Caco-2 (cell line): ENCODE results near the gene GJC1. TPM values are rescaled to one million over a fixed set of nuclear protein-coding genes. Genes with fewer than 3 reads are reported as not detected.

Experiments
- BruUV-seq: library from RNA; stranded (reverse); fragments of 400-500 nt; replicated peaks from 2 replicates; lab custom pipeline; 2021; lab: Mats Ljungman, UMichigan
- CTCF ChIA-PET: fragments of 300-600 bp; sonication (Branson Sonifier 250); formaldehyde crosslinking; loops from one replicate; lab custom pipeline; 2022; ENCODE audit warnings: antibody characterized with exemption; lab: Charles Lee
- POLR2A ChIA-PET: fragments of 300-600 bp; sonication (Branson Sonifier 250); formaldehyde crosslinking; loops from one replicate; lab custom pipeline; 2022; ENCODE audit warnings: antibody characterized with exemption; lab: Charles Lee
- DNase-seq, 2 experiments: peaks; one replicate each; pipeline versions ENCODE4 v3.0.0 to v3.0.0-alpha.2; 2020 to 2022
- H3K27me3 ChIP-seq: replicated peaks from 2 replicates; pipeline ENCODE4 v1.6.0; 2011; ENCODE audit warnings: low read length; ENCODE audit not compliant: control insufficient read depth, insufficient read depth
- H3K36me3 ChIP-seq: 2 replicates; pipeline ENCODE4 v1.5.1; 2011; ENCODE audit warnings: low read length; ENCODE audit not compliant: control insufficient read depth, insufficient read depth
- H3K4me1 ChIP-seq: fragments of 250-450 bp; sonication (Bioruptor Pico); 2 replicates; pipeline ENCODE4 v1.5.1; 2020; ENCODE audit warnings: mild to moderate bottlenecking
- H3K4me3 ChIP-seq: 2 replicates; pipeline ENCODE4 v1.5.1; 2011; ENCODE audit warnings: low read depth, mild to moderate bottlenecking, control low read depth, low read length
- H3K9me3 ChIP-seq: fragments of 250-450 bp; sonication (Bioruptor Pico); 2 replicates; pipeline ENCODE4 v1.5.1; 2020; ENCODE audit warnings: mild to moderate bottlenecking, moderate library complexity
- H3K27ac Mint-ChIP-seq: one replicate; pipeline ENCODE4 v1.8.0; 2022; ENCODE audit warnings: mixed read lengths; ENCODE audit not compliant: unreplicated experiment
- H3K27me3 Mint-ChIP-seq: one replicate; pipeline ENCODE4 v1.8.0; 2022; ENCODE audit warnings: mixed read lengths; ENCODE audit not compliant: insufficient read depth, unreplicated experiment
- H3K36me3 Mint-ChIP-seq: one replicate; pipeline ENCODE4 v1.8.0; 2022; ENCODE audit warnings: mild to moderate bottlenecking, mixed read lengths; ENCODE audit not compliant: insufficient read depth, unreplicated experiment
- H3K4me1 Mint-ChIP-seq: one replicate; pipeline ENCODE4 v1.8.0; 2022; ENCODE audit warnings: low read depth, mixed read lengths; ENCODE audit not compliant: unreplicated experiment
- H3K4me3 Mint-ChIP-seq: one replicate; pipeline ENCODE4 v1.8.0; 2022; ENCODE audit warnings: mild to moderate bottlenecking, moderate library complexity, mixed read lengths; ENCODE audit not compliant: unreplicated experiment
- H3K9me3 Mint-ChIP-seq: one replicate; pipeline ENCODE4 v1.8.0; 2022; ENCODE audit warnings: mixed read lengths; ENCODE audit not compliant: unreplicated experiment
- intact Hi-C: fragments of 100-400 bp; cut with micrococcal nuclease; formaldehyde crosslinking; loops from one replicate; pipeline ENCODE4 v1.10.0; 2022; ENCODE audit not compliant: unreplicated experiment
- total RNA-seq: library from RNA; stranded (reverse); gene quantifications from 2 replicates; pipeline ENCODE4 v1.2.3, GENCODE V29; 2022
- TF ChIP-seq, protein P1 (sequence below), 2 experiments: fragments of 200-600 bp in 1 of 2; IDR thresholded peaks; 1 replicate in 1 of 2; 2 replicates in 1 of 2; pipeline versions ENCODE4 v1.5.1 to v1.8.0; 2011 to 2022; ENCODE audit warnings: antibody characterized with exemption in 1 of 2, control low read depth in 1 of 2, inconsistent platforms in 1 of 2, low read depth in 1 of 2, low read length in 1 of 2, mild to moderate bottlenecking in 1 of 2, moderate library complexity in 1 of 2; ENCODE audit not compliant: insufficient read depth in 1 of 2, severe bottlenecking in 1 of 2, unreplicated experiment in 1 of 2

GJC1 gene
- total RNA-seq, 1 experiment from 2014 or later: 33.5 TPM

DNA sequence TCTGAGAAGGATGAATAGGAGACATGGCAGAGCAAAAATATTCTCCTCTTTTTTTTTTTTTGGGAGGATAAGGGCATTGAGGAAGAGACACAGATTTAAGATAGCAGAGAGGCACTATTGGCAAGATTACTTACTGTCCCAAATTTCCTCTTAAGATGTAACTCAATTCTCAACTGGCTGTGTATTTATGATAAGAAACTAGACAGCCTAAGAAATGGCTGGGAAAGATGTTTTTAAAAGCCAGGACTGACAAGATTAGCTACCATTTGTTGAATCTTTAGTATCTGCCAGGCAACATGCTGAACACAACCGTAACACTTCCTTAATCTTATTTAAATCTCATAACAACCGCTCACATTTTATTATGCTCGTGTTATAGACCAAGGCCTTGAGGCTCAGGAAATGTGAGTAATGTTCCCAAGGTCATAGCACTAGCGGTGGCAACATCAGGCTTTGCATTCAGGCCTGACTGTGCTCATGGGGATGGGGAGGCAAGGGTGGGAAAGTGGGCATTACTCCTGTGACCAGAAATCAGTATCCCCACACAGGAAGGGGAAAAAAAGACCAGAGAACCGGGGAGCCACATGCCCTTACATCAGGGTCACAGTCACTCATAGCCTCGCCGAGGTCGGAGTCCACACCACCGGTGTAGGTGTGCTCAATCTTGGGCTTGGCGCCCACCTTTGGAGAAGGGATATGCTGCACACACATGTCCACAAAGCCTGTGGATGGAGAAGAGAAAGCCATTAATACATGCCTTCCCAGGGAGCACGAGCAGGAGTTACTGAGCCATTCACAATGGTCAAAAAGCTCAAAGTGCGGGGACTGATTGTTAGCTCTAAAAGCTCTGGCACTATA, 33.2 kb upstream of the GJC1 start:
- no peak overlapping the region for H3K4me3 ChIP-seq
- H3K27me3 ChIP-seq: no peaks in the 10 kb centered on the region
- TF ChIP-seq, protein P1, sequence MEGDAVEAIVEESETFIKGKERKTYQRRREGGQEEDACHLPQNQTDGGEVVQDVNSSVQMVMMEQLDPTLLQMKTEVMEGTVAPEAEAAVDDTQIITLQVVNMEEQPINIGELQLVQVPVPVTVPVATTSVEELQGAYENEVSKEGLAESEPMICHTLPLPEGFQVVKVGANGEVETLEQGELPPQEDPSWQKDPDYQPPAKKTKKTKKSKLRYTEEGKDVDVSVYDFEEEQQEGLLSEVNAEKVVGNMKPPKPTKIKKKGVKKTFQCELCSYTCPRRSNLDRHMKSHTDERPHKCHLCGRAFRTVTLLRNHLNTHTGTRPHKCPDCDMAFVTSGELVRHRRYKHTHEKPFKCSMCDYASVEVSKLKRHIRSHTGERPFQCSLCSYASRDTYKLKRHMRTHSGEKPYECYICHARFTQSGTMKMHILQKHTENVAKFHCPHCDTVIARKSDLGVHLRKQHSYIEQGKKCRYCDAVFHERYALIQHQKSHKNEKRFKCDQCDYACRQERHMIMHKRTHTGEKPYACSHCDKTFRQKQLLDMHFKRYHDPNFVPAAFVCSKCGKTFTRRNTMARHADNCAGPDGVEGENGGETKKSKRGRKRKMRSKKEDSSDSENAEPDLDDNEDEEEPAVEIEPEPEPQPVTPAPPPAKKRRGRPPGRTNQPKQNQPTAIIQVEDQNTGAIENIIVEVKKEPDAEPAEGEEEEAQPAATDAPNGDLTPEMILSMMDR (IDR thresholded peaks at IDR 0.05; ENCODE audit: insufficient read depth in 1 of 2, low read depth in 1 of 2, low read length in 1 of 2, severe bottlenecking in 1 of 2, unreplicated experiment in 1 of 2): no peak
- no peak for DNase-seq
- H3K9me3 ChIP-seq: no peaks in the 10 kb centered on the region
- peaks cover 79% of the 10 kb centered on the region for H3K36me3 Mint-ChIP-seq
- ChIA-PET POLR2A (no interaction called here), CTCF (interaction anchor here (1.6 to 3.3 kb wide), 3 partner anchors 13 to 88 kb away, joined by 3 to 14 read pairs (median 5); no protein-coding TSS in a partner anchor)
- H3K4me3 Mint-ChIP-seq: no peak overlapping the region
- BruUV-seq: no TSS peak
- peaks cover 3% of the 10 kb centered on the region; the same call in 1 of the 2 replicates for H3K36me3 ChIP-seq
- no peaks in the 10 kb centered on the region for H3K9me3 Mint-ChIP-seq
- H3K4me1 ChIP-seq: no peaks in the 10 kb centered on the region
- H3K27me3 Mint-ChIP-seq: no peaks in the 10 kb centered on the region
- no peak overlapping the region for H3K27ac Mint-ChIP-seq
- intact Hi-C loops: no loop called here
- no peaks in the 10 kb centered on the region for H3K4me1 Mint-ChIP-seq

DNA sequence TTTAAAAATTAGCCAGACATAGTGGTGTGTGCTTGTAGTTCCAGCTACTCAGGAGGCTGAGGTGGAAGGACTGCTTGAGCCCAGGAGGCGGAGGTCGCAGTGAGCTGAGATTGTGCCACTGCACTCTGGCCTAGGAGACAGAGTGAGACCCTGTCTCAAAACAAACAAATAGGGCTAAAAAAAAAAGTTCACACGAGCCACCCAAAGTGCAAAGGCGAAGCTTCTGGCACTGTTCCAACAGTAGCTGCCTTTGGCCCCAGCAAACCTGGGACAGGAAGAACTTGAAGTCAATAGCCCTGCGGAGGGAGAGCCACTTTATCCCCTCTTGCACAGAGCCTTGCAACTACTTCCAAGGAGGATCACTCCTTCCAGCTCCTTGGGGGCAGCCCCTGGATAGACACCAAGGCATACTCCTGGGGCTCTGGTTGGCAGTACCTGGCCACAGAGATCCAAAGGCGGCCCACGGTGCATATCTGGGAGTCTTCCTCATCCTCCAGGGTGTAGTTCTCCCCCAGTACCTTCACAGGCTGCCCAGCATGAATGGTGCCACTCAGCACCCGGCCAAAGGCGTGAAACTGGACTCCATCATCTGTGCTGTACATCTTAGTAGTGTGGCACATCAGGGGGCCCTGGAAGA, 32.3 kb upstream of the GJC1 start:
- peaks cover 78% of the 10 kb centered on the region for H3K36me3 Mint-ChIP-seq
- no peak overlapping the region for H3K27ac Mint-ChIP-seq
- Histone ChIP-seq H3K27me3 (no peaks in the 10 kb centered on the region), H3K4me3 (no peak overlapping the region), H3K9me3 (no peaks in the 10 kb centered on the region), H3K4me1 (no peaks in the 10 kb centered on the region), H3K36me3 (peaks cover 3% of the 10 kb centered on the region; the same call in 1 of the 2 replicates)
- no peaks in the 10 kb centered on the region for H3K27me3 Mint-ChIP-seq
- no peaks in the 10 kb centered on the region for H3K9me3 Mint-ChIP-seq
- TF ChIP-seq, protein P1 (IDR thresholded peaks at IDR 0.05; ENCODE audit: insufficient read depth in 1 of 2, low read depth in 1 of 2, low read length in 1 of 2, severe bottlenecking in 1 of 2, unreplicated experiment in 1 of 2): no peak
- no peak overlapping the region for H3K4me3 Mint-ChIP-seq
- BruUV-seq: no TSS peak
- no peak for DNase-seq
- ChIA-PET CTCF (interaction anchor here (3.3 kb wide), 1 partner anchor 83 kb away, joined by 14 read pairs; no protein-coding TSS in a partner anchor), POLR2A (no interaction called here)
- intact Hi-C loops: no loop called here
- H3K4me1 Mint-ChIP-seq: no peaks in the 10 kb centered on the region

DNA sequence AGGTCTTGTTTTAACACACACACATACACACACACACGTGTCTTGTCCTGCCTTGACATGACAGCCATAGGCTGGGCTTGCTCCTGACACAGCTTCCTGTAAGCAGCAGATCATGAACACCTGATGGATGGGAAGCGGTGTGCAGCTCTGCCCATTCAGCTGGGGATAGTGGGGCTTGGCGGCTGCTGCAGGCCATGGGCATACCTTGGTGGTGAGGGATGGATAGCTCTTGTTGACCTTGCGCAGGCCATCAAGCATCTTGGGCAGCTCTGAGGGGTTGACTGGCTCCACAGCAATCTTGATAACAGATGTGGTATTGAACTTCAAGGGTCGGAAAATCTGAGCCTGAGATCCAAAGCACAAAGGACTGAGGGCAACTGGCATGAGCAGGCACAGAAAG, 29.6 kb upstream of the GJC1 start:
- Mint-ChIP-seq H3K27me3 (no peaks in the 10 kb centered on the region), H3K27ac (no peak overlapping the region), H3K4me1 (no peaks in the 10 kb centered on the region), H3K4me3 (no peak overlapping the region), H3K9me3 (no peaks in the 10 kb centered on the region), H3K36me3 (peaks cover 94% of the 10 kb centered on the region)
- ChIA-PET POLR2A (no interaction called here), CTCF (no interaction called here)
- BruUV-seq: no TSS peak
- intact Hi-C loops: no loop called here
- Histone ChIP-seq H3K27me3 (no peaks in the 10 kb centered on the region), H3K4me3 (no peak overlapping the region), H3K4me1 (no peaks in the 10 kb centered on the region), H3K9me3 (no peaks in the 10 kb centered on the region), H3K36me3 (peaks cover 3% of the 10 kb centered on the region; the same call in 1 of the 2 replicates)
- no peak for DNase-seq
- TF ChIP-seq, protein P1 (IDR thresholded peaks at IDR 0.05; ENCODE audit: insufficient read depth in 1 of 2, low read depth in 1 of 2, low read length in 1 of 2, severe bottlenecking in 1 of 2, unreplicated experiment in 1 of 2): no peak
